ENCODE results near the gene ZNF227.
"Not testable (repeated sequence)": the region's sequence is repeated elsewhere in the genome, so short reads cannot be mapped to it uniquely, and the experiment has no call there.

GRCh38 chr19:44220761-44221160, 8.4 kb downstream of the ZNF227 start:
- TF ChIP-seq CTCF (IDR thresholded peaks at IDR 0.05; ENCODE audit: insufficient read depth, low read depth, low read length); EZH2 (IDR thresholded peaks at IDR 0.05; ENCODE audit: insufficient read depth, low read length): not testable (repeated sequence)
